SK-N-SH treated with all-trans-retinoic acid at 6 μM for 48 hours (cell line): ENCODE results near the gene GCM1.

Experiments
- ATAC-seq: fragments of 200-7000 bp; cut with Tn5 transposase; 3 replicates; pipeline ENCODE4 v1.9.1; 2020; ENCODE audit warnings: mild to moderate bottlenecking, moderate library complexity
- ARNTL ChIP-seq: fragments of 450-650 bp; formaldehyde crosslinking; IDR thresholded peaks from 2 replicates; pipeline ENCODE4 v1.5.0; 2020; ENCODE audit warnings: low read depth, mild to moderate bottlenecking, moderate library complexity, borderline replicate concordance
- BACH2 ChIP-seq: fragments of 250-450 bp; sonication (Bioruptor Pico); IDR thresholded peaks from 2 replicates; pipeline ENCODE4 v1.9.0; 2021; ENCODE audit warnings: mild to moderate bottlenecking, borderline replicate concordance
- CSDC2 ChIP-seq: fragments of 250-450 bp; sonication (Bioruptor Pico); IDR thresholded peaks from 2 replicates; pipeline ENCODE4 v1.5.0; 2020; ENCODE audit warnings: mild to moderate bottlenecking, moderate library complexity
- ESRRG ChIP-seq: fragments of 250-450 bp; sonication (Bioruptor Pico); IDR thresholded peaks from 2 replicates; pipeline ENCODE4 v1.6.1; 2021; ENCODE audit warnings: mild to moderate bottlenecking
- OSR1 ChIP-seq: fragments of 250-450 bp; sonication (Bioruptor Pico); IDR thresholded peaks from 2 replicates; pipeline ENCODE4 v1.8.0; 2022; ENCODE audit warnings: moderate library complexity, mild to moderate bottlenecking, inconsistent platforms
- PPARA ChIP-seq: fragments of 250-450 bp; sonication (Bioruptor Pico); IDR thresholded peaks from 2 replicates; pipeline ENCODE4 v1.5.0; 2020; ENCODE audit warnings: mild to moderate bottlenecking, borderline replicate concordance
- SNAI2 ChIP-seq: fragments of 250-450 bp; sonication (Bioruptor Pico); IDR thresholded peaks from 2 replicates; pipeline ENCODE4 v1.5.0; 2020; ENCODE audit warnings: mild to moderate bottlenecking, moderate library complexity
- TCF4 ChIP-seq: fragments of 250-450 bp; sonication (Bioruptor Pico); IDR thresholded peaks from 2 replicates; pipeline ENCODE4 v1.8.0; 2021; ENCODE audit warnings: mild to moderate bottlenecking, moderate library complexity, borderline replicate concordance
- TOX ChIP-seq: fragments of 250-450 bp; sonication (Bioruptor Pico); IDR thresholded peaks from 2 replicates; pipeline ENCODE4 v1.8.0; 2021; ENCODE audit warnings: mild to moderate bottlenecking, moderate library complexity, borderline replicate concordance
- ZFP30 ChIP-seq: fragments of 450-650 bp; formaldehyde crosslinking; IDR thresholded peaks from 2 replicates; pipeline ENCODE4 v1.5.0; 2022; ENCODE audit warnings: mild to moderate bottlenecking, moderate library complexity
- ZNF8 ChIP-seq: fragments of 450-650 bp; formaldehyde crosslinking; IDR thresholded peaks from 2 replicates; pipeline ENCODE4 v1.5.0; 2020; ENCODE audit warnings: mild to moderate bottlenecking, moderate library complexity
- TF ChIP-seq, protein P1 (sequence below): fragments of 250-450 bp; sonication (Bioruptor Pico); IDR thresholded peaks from 2 replicates; pipeline ENCODE4 v1.5.1; 2021; ENCODE audit warnings: mild to moderate bottlenecking, moderate library complexity
- TF ChIP-seq, protein P2 (sequence below): fragments of 250-450 bp; sonication (Bioruptor Pico); IDR thresholded peaks from 2 replicates; pipeline ENCODE4 v1.5.0; 2020; ENCODE audit warnings: mild to moderate bottlenecking, moderate library complexity
- TF ChIP-seq, protein P3 (sequence below): fragments of 250-450 bp; sonication (Bioruptor Pico); IDR thresholded peaks from 2 replicates; pipeline ENCODE4 v1.8.0; 2021; ENCODE audit warnings: low read depth, mild to moderate bottlenecking, moderate library complexity, borderline replicate concordance
- TF ChIP-seq, protein P4 (sequence below): fragments of 250-450 bp; sonication (Bioruptor Pico); IDR thresholded peaks from 2 replicates; pipeline ENCODE4 v1.5.1; 2020; ENCODE audit warnings: low read depth, mild to moderate bottlenecking, moderate library complexity
- TF ChIP-seq, protein P5 (sequence below): fragments of 250-450 bp; sonication (Bioruptor Pico); IDR thresholded peaks from 2 replicates; pipeline ENCODE4 v1.8.0; 2020; ENCODE audit warnings: mild to moderate bottlenecking, moderate library complexity, borderline replicate concordance

Gene GCM1

DNA sequence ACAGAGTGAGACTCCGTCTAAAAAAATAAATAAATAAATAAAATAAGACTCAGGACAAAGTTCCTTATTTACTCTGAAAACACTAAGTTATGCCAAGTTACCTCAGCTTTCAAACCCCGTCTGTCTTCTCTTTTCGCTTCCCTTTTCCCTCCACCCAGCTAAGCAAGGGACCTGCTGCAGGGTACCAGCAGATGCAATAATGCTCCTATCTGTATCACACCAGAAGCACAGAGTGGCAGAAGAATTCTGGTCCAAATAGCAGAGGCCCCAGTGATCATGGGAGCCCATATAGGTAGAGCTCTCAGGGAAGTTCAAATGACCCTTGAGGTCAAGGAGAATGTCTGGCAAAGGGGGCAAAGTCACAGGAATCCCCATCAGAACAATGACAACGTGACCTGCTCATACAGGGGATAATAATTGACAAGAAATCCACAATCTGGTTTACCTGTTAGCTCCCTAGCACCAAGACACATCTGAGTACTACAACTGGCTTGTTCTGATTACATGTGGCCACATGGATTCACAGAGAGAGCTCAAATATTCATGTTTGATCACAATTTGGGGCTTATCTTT, 8.7 kb downstream of the GCM1 start:
- ATAC-seq: no peak
- TF ChIP-seq ESRRG (CRISPR knock-in tag) (no peak), ARNTL (CRISPR knock-in tag) (no peak)

DNA sequence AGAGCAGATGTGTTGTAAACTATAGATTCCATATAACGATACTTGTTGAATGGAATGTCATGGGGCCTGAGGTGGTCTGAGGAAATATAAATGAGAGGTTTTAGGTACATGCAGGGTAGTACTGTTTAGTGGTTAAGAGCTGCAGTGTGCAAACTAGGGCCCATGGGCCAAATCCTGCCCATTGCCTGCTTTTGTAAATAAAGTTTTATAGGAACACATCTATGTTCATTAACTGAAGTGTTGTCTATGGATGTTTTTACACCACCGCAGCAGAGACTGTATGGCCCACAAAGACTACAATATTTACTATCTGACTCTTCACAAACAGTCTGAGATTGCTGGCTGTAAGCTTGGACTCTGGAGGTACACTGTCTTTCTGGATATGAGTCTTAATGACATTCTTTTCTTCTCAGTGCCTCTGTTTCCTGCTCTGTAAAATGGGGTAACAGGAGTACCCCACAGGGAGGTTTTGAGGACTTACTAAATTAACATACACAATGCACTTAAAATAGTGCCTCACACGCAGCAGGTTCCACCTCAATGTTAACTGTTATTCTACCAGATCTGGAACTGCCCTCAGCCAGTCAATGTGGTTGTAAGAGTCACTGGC, 12.5 kb downstream of the GCM1 start:
- TF ChIP-seq TCF4 (CRISPR knock-in tag) (no peak), ZFP30 (CRISPR knock-in tag) (no peak), BACH2 (no peak), OSR1 (CRISPR knock-in tag) (no peak), ESRRG (CRISPR knock-in tag) (no peak), CSDC2 (no peak), PPARA (CRISPR knock-in tag) (no peak), TOX (CRISPR knock-in tag) (no peak)
- TF ChIP-seq, protein P1, sequence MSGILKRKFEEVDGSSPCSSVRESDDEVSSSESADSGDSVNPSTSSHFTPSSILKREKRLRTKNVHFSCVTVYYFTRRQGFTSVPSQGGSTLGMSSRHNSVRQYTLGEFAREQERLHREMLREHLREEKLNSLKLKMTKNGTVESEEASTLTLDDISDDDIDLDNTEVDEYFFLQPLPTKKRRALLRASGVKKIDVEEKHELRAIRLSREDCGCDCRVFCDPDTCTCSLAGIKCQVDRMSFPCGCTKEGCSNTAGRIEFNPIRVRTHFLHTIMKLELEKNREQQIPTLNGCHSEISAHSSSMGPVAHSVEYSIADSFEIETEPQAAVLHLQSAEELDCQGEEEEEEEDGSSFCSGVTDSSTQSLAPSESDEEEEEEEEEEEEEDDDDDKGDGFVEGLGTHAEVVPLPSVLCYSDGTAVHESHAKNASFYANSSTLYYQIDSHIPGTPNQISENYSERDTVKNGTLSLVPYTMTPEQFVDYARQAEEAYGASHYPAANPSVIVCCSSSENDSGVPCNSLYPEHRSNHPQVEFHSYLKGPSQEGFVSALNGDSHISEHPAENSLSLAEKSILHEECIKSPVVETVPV (CRISPR knock-in tag): no peak
- TF ChIP-seq, protein P2, sequence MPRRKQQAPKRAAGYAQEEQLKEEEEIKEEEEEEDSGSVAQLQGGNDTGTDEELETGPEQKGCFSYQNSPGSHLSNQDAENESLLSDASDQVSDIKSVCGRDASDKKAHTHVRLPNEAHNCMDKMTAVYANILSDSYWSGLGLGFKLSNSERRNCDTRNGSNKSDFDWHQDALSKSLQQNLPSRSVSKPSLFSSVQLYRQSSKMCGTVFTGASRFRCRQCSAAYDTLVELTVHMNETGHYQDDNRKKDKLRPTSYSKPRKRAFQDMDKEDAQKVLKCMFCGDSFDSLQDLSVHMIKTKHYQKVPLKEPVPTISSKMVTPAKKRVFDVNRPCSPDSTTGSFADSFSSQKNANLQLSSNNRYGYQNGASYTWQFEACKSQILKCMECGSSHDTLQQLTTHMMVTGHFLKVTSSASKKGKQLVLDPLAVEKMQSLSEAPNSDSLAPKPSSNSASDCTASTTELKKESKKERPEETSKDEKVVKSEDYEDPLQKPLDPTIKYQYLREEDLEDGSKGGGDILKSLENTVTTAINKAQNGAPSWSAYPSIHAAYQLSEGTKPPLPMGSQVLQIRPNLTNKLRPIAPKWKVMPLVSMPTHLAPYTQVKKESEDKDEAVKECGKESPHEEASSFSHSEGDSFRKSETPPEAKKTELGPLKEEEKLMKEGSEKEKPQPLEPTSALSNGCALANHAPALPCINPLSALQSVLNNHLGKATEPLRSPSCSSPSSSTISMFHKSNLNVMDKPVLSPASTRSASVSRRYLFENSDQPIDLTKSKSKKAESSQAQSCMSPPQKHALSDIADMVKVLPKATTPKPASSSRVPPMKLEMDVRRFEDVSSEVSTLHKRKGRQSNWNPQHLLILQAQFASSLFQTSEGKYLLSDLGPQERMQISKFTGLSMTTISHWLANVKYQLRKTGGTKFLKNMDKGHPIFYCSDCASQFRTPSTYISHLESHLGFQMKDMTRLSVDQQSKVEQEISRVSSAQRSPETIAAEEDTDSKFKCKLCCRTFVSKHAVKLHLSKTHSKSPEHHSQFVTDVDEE (CRISPR knock-in tag): no peak
- TF ChIP-seq, protein P3, sequence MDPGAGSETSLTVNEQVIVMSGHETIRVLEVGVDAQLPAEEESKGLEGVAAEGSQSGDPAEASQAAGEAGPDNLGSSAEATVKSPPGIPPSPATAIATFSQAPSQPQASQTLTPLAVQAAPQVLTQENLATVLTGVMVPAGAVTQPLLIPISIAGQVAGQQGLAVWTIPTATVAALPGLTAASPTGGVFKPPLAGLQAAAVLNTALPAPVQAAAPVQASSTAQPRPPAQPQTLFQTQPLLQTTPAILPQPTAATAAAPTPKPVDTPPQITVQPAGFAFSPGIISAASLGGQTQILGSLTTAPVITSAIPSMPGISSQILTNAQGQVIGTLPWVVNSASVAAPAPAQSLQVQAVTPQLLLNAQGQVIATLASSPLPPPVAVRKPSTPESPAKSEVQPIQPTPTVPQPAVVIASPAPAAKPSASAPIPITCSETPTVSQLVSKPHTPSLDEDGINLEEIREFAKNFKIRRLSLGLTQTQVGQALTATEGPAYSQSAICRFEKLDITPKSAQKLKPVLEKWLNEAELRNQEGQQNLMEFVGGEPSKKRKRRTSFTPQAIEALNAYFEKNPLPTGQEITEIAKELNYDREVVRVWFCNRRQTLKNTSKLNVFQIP (CRISPR knock-in tag): no peak
- TF ChIP-seq, protein P4, sequence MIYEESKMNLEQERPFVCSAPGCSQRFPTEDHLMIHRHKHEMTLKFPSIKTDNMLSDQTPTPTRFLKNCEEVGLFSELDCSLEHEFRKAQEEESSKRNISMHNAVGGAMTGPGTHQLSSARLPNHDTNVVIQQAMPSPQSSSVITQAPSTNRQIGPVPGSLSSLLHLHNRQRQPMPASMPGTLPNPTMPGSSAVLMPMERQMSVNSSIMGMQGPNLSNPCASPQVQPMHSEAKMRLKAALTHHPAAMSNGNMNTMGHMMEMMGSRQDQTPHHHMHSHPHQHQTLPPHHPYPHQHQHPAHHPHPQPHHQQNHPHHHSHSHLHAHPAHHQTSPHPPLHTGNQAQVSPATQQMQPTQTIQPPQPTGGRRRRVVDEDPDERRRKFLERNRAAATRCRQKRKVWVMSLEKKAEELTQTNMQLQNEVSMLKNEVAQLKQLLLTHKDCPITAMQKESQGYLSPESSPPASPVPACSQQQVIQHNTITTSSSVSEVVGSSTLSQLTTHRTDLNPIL (CRISPR knock-in tag): no peak
- no peak for ATAC-seq

DNA sequence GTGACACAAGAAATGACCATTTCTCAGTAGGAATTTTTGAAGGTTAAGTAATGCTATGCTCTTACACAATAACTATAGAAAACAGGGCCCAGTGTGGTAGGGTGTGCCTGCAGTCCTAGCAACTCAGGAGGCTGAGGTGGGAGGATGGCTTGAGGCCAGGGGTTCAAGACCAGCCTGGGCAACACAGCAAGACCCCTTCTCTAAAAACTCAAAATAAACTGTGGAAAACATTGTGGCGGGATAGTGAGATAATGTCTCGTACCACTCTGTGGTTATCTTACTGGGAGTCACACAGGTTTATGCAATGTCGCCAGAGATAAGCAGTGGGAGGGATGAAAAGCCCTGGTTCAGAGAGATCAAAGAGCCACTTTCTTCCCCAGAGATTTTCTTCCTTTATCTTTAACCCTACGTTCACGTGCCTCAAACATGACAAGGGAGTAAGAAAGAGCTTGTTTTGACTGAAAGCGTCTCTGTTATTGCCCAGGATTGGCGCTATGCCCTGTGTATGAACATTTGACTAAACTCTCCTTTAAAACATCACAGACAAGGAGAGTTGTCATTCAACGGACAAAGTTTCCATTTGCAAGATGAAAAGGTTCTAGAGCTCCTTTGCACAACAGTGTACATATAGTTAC, 13.9 kb downstream of the GCM1 start:
- TF ChIP-seq ZNF8 (CRISPR knock-in tag): no peak
- TF ChIP-seq, all 23 proteins: peak for 0
- ATAC-seq: no peak

DNA sequence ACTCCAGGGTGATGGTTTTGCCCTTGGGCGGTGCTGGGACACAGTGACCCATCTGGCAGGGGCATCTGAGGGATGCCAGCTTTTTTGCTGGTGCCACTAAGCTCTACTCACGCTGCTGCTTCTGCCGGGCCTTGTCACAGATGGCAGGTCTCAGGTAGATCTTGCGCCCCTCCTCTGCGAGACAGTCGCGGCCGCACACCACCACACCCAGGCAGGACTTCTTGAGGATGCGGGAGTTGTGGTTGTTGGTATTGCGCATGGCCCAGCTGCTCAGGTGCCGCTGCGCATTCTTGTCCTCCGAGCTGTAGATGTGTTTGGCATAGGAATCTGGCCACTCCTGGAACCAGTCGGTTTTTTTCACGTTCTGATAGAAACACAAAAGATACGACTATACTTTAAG, 14.7 kb downstream of the GCM1 start:
- TF ChIP-seq, protein P2 (CRISPR knock-in tag): no peak
- no peak for TF ChIP-seq TOX (CRISPR knock-in tag)
- TF ChIP-seq, protein P5, sequence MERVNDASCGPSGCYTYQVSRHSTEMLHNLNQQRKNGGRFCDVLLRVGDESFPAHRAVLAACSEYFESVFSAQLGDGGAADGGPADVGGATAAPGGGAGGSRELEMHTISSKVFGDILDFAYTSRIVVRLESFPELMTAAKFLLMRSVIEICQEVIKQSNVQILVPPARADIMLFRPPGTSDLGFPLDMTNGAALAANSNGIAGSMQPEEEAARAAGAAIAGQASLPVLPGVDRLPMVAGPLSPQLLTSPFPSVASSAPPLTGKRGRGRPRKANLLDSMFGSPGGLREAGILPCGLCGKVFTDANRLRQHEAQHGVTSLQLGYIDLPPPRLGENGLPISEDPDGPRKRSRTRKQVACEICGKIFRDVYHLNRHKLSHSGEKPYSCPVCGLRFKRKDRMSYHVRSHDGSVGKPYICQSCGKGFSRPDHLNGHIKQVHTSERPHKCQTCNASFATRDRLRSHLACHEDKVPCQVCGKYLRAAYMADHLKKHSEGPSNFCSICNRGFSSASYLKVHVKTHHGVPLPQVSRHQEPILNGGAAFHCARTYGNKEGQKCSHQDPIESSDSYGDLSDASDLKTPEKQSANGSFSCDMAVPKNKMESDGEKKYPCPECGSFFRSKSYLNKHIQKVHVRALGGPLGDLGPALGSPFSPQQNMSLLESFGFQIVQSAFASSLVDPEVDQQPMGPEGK (CRISPR knock-in tag): no peak
- TF ChIP-seq TCF4 (CRISPR knock-in tag): no peak
- TF ChIP-seq SNAI2 (CRISPR knock-in tag): no peak
- ATAC-seq: no peak
